ENCODE measurements around the gene SYNPO2L. TPM values are rescaled to one million over a fixed set of nuclear protein-coding genes. Genes with fewer than 3 reads are reported as not detected.
"Not testable (repeated sequence)": the region's sequence is repeated elsewhere in the genome, so short reads cannot be mapped to it uniquely, and the experiment has no call there.

The SYNPO2L gene
- total RNA-seq (2022) (not detected in 2 replicates), Bru-seq, nascent RNA (percentile 5 among the genes with signal in this experiment), BruChase-seq, experiment 1, labeled RNA remaining after a 6-hour chase (percentile 22 among the genes with signal in this experiment), BruChase-seq, experiment 2, labeled RNA remaining after a 2-hour chase (percentile 16 among the genes with signal in this experiment)
- long read RNA-seq: 0 reads

GRCh38 chr10:73655990-73656298 lies at the start of gene SYNPO2L:
Gene SYNPO2L, minus strand, starts transcription at chr10:73656029. Its CDS starts 107 bp downstream, at chr10:73655922.
- TF ChIP-seq, protein P1, sequence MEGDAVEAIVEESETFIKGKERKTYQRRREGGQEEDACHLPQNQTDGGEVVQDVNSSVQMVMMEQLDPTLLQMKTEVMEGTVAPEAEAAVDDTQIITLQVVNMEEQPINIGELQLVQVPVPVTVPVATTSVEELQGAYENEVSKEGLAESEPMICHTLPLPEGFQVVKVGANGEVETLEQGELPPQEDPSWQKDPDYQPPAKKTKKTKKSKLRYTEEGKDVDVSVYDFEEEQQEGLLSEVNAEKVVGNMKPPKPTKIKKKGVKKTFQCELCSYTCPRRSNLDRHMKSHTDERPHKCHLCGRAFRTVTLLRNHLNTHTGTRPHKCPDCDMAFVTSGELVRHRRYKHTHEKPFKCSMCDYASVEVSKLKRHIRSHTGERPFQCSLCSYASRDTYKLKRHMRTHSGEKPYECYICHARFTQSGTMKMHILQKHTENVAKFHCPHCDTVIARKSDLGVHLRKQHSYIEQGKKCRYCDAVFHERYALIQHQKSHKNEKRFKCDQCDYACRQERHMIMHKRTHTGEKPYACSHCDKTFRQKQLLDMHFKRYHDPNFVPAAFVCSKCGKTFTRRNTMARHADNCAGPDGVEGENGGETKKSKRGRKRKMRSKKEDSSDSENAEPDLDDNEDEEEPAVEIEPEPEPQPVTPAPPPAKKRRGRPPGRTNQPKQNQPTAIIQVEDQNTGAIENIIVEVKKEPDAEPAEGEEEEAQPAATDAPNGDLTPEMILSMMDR (IDR thresholded peaks at IDR 0.05; ENCODE audit: unreplicated experiment): no peak
- intact Hi-C loops (cut with micrococcal nuclease): no loop called here
- no TSS peak for BruUV-seq (replicated peaks)
- no peaks in the 10 kb centered on the region for H3K4me1 Mint-ChIP-seq (ENCODE audit: insufficient read depth, unreplicated experiment)
- H3K27me3 Mint-ChIP-seq (ENCODE audit: insufficient read depth, unreplicated experiment): no peaks in the 10 kb centered on the region
- no peak within 1 kb of the TSS for H3K4me3 Mint-ChIP-seq (ENCODE audit: unreplicated experiment)
- ChIA-PET CTCF (interaction anchor here (1.2 kb wide), 1 partner anchor 126 kb away, joined by 4 read pairs; no protein-coding TSS in a partner anchor), POLR2A (no interaction called here)
- no peak for DNase-seq (ENCODE audit: unreplicated experiment)
- H3K9me3 Mint-ChIP-seq (ENCODE audit: unreplicated experiment): no peaks in the 10 kb centered on the region
- no peaks in the 10 kb centered on the region for H3K36me3 Mint-ChIP-seq (ENCODE audit: insufficient read depth, unreplicated experiment)
- no peak within 1 kb of the TSS for H3K27ac Mint-ChIP-seq (ENCODE audit: low read depth, unreplicated experiment)

DNA sequence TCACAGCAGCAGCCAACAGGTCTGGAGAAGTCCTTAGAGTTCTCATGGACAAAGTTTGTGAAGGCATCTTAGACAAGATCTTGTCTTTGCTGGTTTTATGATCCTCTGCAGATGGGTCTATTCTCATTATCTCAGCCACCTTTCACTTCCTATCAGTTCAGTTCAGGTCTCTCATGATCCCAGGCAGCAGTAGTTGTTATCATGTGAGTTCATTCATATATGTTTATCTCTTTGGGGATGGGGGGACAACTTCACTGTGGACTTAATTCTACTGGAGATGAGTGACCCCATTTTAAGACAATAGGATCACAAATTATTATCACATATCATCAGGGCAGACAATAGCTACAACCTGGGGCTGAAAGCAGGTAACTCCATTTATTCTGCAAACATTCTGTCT lies 48.1 kb upstream of the SYNPO2L start:
- DNase-seq (ENCODE audit: unreplicated experiment); CTCF ChIA-PET; intact Hi-C loops (cut with micrococcal nuclease); H3K4me3 Mint-ChIP-seq (ENCODE audit: unreplicated experiment); H3K27me3 Mint-ChIP-seq (ENCODE audit: insufficient read depth, unreplicated experiment); H3K9me3 Mint-ChIP-seq (ENCODE audit: unreplicated experiment); BruUV-seq (replicated peaks); H3K4me1 Mint-ChIP-seq (ENCODE audit: insufficient read depth, unreplicated experiment); POLR2A ChIA-PET; H3K27ac Mint-ChIP-seq (ENCODE audit: low read depth, unreplicated experiment): not testable (repeated sequence)
- peaks cover 41% of the 10 kb centered on the region for H3K36me3 Mint-ChIP-seq (ENCODE audit: insufficient read depth, unreplicated experiment)

DNA sequence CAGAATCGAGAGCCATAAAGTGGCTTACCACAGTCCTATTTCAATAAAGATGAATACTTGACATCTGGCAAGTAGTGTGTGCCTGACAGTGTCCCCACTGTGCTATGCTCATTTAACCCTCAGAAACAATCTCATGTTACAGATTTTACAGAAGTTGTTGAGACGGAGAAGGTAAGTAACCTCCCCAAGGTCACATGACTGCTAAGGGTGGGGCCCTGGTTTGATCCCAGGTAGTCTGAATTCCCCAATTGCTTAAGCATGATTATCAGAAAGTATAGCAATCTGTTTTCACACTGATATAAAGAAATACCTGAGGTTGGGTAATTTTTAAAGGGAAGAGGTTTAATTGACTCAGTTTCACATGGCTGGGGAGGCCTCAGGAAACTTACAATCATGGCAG lies 43.0 kb upstream of the SYNPO2L start:
- H3K4me1 Mint-ChIP-seq (ENCODE audit: insufficient read depth, unreplicated experiment); H3K27ac Mint-ChIP-seq (ENCODE audit: low read depth, unreplicated experiment); H3K27me3 Mint-ChIP-seq (ENCODE audit: insufficient read depth, unreplicated experiment); CTCF ChIA-PET; H3K4me3 Mint-ChIP-seq (ENCODE audit: unreplicated experiment); DNase-seq (ENCODE audit: unreplicated experiment); intact Hi-C loops (cut with micrococcal nuclease); H3K9me3 Mint-ChIP-seq (ENCODE audit: unreplicated experiment); BruUV-seq (replicated peaks); POLR2A ChIA-PET: not testable (repeated sequence)
- H3K36me3 Mint-ChIP-seq (ENCODE audit: insufficient read depth, unreplicated experiment): peaks cover 23% of the 10 kb centered on the region

- CTCF ChIA-PET; H3K4me3 Mint-ChIP-seq (ENCODE audit: unreplicated experiment); DNase-seq (ENCODE audit: unreplicated experiment); POLR2A ChIA-PET; H3K27ac Mint-ChIP-seq (ENCODE audit: low read depth, unreplicated experiment); H3K27me3 Mint-ChIP-seq (ENCODE audit: insufficient read depth, unreplicated experiment); H3K9me3 Mint-ChIP-seq (ENCODE audit: unreplicated experiment); BruUV-seq (replicated peaks); intact Hi-C loops (cut with micrococcal nuclease); H3K4me1 Mint-ChIP-seq (ENCODE audit: insufficient read depth, unreplicated experiment): not testable (repeated sequence)
- H3K36me3 Mint-ChIP-seq (ENCODE audit: insufficient read depth, unreplicated experiment): peaks cover 16% of the 10 kb centered on the region
Measured at GRCh38 chr10:73697675-73698159, 41.9 kb upstream of the SYNPO2L start, which contains the start of gene AGAP5. Gene AGAP5, minus strand, starts transcription at chr10:73698109. Its CDS starts 354 bp downstream, at chr10:73697755.

- H3K9me3 Mint-ChIP-seq (ENCODE audit: unreplicated experiment); POLR2A ChIA-PET; BruUV-seq (replicated peaks); H3K36me3 Mint-ChIP-seq (ENCODE audit: insufficient read depth, unreplicated experiment); H3K27me3 Mint-ChIP-seq (ENCODE audit: insufficient read depth, unreplicated experiment); H3K27ac Mint-ChIP-seq (ENCODE audit: low read depth, unreplicated experiment); intact Hi-C loops (cut with micrococcal nuclease); H3K4me3 Mint-ChIP-seq (ENCODE audit: unreplicated experiment); H3K4me1 Mint-ChIP-seq (ENCODE audit: insufficient read depth, unreplicated experiment); CTCF ChIA-PET: not testable (repeated sequence)
- DNase-seq (ENCODE audit: unreplicated experiment): peak; percentile 0
Measured at GRCh38 chr10:73695302-73695701, 39.5 kb upstream of the SYNPO2L start.

DNA sequence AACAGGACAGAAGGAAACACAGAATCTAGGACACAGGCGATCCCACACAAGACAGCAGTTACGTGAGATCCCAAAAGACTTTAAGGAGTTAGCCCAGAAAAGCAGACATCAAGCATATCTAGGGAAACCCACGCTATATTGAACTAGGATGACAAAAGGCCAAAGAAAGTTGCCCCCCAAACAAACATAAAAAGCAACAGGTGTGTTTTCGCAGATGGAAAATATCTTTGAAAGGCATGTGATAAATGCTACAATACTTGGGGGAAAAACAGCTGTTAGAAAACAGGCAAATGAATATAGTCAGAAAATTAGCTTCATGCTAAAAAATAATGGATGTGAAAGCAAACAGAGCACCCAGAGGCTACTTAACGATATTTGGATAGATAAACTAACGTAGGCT lies 34.9 kb upstream of the SYNPO2L start:
- BruUV-seq (replicated peaks); H3K36me3 Mint-ChIP-seq (ENCODE audit: insufficient read depth, unreplicated experiment); CTCF ChIA-PET; H3K4me3 Mint-ChIP-seq (ENCODE audit: unreplicated experiment); intact Hi-C loops (cut with micrococcal nuclease); POLR2A ChIA-PET; H3K9me3 Mint-ChIP-seq (ENCODE audit: unreplicated experiment); H3K27ac Mint-ChIP-seq (ENCODE audit: low read depth, unreplicated experiment); DNase-seq (ENCODE audit: unreplicated experiment); H3K4me1 Mint-ChIP-seq (ENCODE audit: insufficient read depth, unreplicated experiment); H3K27me3 Mint-ChIP-seq (ENCODE audit: insufficient read depth, unreplicated experiment): not testable (repeated sequence)

DNA sequence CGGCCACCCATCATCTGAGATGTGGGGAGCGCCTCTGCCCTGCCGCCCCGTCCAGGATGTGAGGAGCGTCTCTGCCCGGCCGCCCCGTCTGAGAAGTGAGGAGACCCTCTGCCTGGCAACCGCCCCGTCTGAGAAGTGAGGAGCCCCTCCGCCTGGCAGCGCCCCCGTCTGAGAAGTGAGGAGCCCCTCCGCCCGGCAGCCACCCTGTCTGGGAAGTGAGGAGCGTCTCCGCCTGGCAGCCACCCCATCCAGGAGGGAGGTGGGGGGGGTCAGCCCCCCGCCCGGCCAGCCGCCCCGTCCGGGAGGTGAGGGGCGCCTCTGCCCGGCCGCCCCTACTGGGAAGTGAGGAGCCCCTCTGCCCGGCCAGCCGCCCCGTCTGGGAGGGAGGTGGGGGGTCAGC lies 33.8 kb upstream of the SYNPO2L start:
- POLR2A ChIA-PET; H3K27ac Mint-ChIP-seq (ENCODE audit: low read depth, unreplicated experiment); CTCF ChIA-PET; H3K4me3 Mint-ChIP-seq (ENCODE audit: unreplicated experiment); DNase-seq (ENCODE audit: unreplicated experiment); H3K9me3 Mint-ChIP-seq (ENCODE audit: unreplicated experiment); H3K36me3 Mint-ChIP-seq (ENCODE audit: insufficient read depth, unreplicated experiment); H3K4me1 Mint-ChIP-seq (ENCODE audit: insufficient read depth, unreplicated experiment); intact Hi-C loops (cut with micrococcal nuclease); BruUV-seq (replicated peaks); H3K27me3 Mint-ChIP-seq (ENCODE audit: insufficient read depth, unreplicated experiment): not testable (repeated sequence)

DNA sequence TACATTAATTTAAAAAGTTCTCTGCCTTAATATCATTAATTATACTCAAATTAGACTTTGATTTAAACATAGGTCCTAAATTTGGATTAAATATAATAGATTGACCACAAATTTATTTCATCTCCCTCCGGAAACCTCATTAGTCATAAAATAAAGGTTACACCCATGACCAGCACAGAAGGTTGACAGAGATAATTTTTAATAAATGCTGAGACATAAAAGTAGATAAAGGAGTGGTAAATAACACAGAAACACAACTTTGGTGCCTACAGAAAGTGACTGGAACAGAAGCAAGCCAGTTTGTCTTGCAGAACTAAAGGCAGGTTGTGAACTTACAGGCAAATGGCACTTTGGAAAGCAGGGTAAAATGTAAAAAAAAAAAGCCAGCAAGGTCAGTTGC lies 31.8 kb upstream of the SYNPO2L start:
- H3K9me3 Mint-ChIP-seq (ENCODE audit: unreplicated experiment); POLR2A ChIA-PET; H3K36me3 Mint-ChIP-seq (ENCODE audit: insufficient read depth, unreplicated experiment); DNase-seq (ENCODE audit: unreplicated experiment); H3K4me1 Mint-ChIP-seq (ENCODE audit: insufficient read depth, unreplicated experiment); H3K27me3 Mint-ChIP-seq (ENCODE audit: insufficient read depth, unreplicated experiment); H3K27ac Mint-ChIP-seq (ENCODE audit: low read depth, unreplicated experiment); CTCF ChIA-PET; intact Hi-C loops (cut with micrococcal nuclease); H3K4me3 Mint-ChIP-seq (ENCODE audit: unreplicated experiment); BruUV-seq (replicated peaks): not testable (repeated sequence)

DNA sequence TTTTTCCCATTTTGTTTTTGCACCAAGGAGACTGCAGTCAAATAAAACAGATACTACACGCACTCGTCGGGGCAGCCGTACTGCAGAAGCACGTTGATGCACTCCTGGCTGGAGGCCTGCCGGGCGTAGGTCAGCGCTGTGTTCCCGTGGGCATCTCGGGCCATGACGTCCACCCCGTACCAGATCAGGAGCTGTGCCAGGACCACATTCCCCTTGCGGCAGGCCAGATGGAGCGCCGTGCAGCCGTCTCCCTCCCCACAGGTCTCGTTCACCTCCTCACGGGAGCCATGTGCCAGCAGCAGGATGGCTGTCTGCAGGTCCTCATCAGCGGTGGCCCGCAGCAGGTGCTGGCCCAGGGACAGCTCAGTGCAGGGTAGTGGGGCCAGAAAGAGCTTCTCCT lies 18.7 kb upstream of the SYNPO2L start:
- CTCF ChIA-PET: not testable (repeated sequence)

More for the DNA sequence above, 18.7 kb upstream of the SYNPO2L start:
- BruUV-seq (replicated peaks); H3K4me3 Mint-ChIP-seq (ENCODE audit: unreplicated experiment); H3K27me3 Mint-ChIP-seq (ENCODE audit: insufficient read depth, unreplicated experiment); H3K36me3 Mint-ChIP-seq (ENCODE audit: insufficient read depth, unreplicated experiment); DNase-seq (ENCODE audit: unreplicated experiment); H3K9me3 Mint-ChIP-seq (ENCODE audit: unreplicated experiment); H3K4me1 Mint-ChIP-seq (ENCODE audit: insufficient read depth, unreplicated experiment); intact Hi-C loops (cut with micrococcal nuclease); POLR2A ChIA-PET; H3K27ac Mint-ChIP-seq (ENCODE audit: low read depth, unreplicated experiment): not testable (repeated sequence)

All from MCF 10A (cell line).